HepG2 (cell line): ENCODE data around the gene TFCP2L1. TPM values are rescaled to one million over a fixed set of nuclear protein-coding genes. Genes with fewer than 3 reads are reported as not detected.
"Not testable (repeated sequence)": the region's sequence is repeated elsewhere in the genome, so short reads cannot be mapped to it uniquely, and the experiment has no call there.

Experiments used
- ATAC-seq: fragments of 200-7000 bp; cut with Tn5 transposase; 3 replicates; pipeline ENCODE4 v1.9.1; 2020; ENCODE audit warnings: mild to moderate bottlenecking, moderate library complexity
- BruUV-seq: library from RNA; stranded (reverse); fragments of 400-500 nt; replicated peaks from 2 replicates; lab custom pipeline; 2021; lab: Mats Ljungman, UMichigan
- CTCF ChIA-PET: fragments of 300-600 bp; formaldehyde crosslinking; extraction: SDS; loops from one replicate; lab custom pipeline; 2021; ENCODE audit warnings: low total read pairs, inconsistent platforms, low intra/inter-chr PET ratio; lab: Yijun Ruan, JAX
- POLR2A ChIA-PET: fragments of 350-600 bp; sonication (Branson Sonifier 250); formaldehyde crosslinking; loops from one replicate; lab custom pipeline; 2020; ENCODE audit warnings: antibody characterized with exemption, inconsistent platforms; lab: Yijun Ruan, JAX
- DNase-seq: peaks from one replicate; pipeline ENCODE4 v3.0.0-alpha.2; 2015; ENCODE audit warnings: low spot score
- FAIRE-seq: peaks from 3 replicates; lab custom pipeline; 2011; peaks lifted over from hg19 to GRCh38; lab: Jason Lieb, UNC
- H2AFZ ChIP-seq: one replicate; pipeline ENCODE4 v1.6.1; 2011; ENCODE audit warnings: low read length, inconsistent platforms
- H3K27ac ChIP-seq: fragments of 300-600 bp; 3 replicates; pipeline ENCODE4 v1.8.0; 2011; ENCODE audit warnings: mixed run types, mild to moderate bottlenecking, mixed read lengths, low read length, inconsistent platforms; ENCODE audit not compliant: insufficient read depth; ENCODE audit errors: extremely low read length
- H3K27me3 ChIP-seq, 2 experiments: fragments of 200-600 bp in 1 of 2; 2 replicates in 1 of 2; 3 replicates in 1 of 2; pipeline versions ENCODE4 v1.6.0 to v1.8.0; 2011; ENCODE audit warnings: low read length in 2 of 2, mild to moderate bottlenecking in 2 of 2, moderate library complexity in 2 of 2, inconsistent platforms in 1 of 2; ENCODE audit not compliant: insufficient read depth in 2 of 2, control insufficient read depth in 1 of 2
- H3K36me3 ChIP-seq, 2 experiments: fragments of 200-600 bp in 1 of 2; replicated peaks in 1 of 2; 2 replicates in 1 of 2; 3 replicates in 1 of 2; pipeline versions ENCODE4 v1.5.1 to v1.8.0; 2011; ENCODE audit warnings: low read length in 2 of 2, inconsistent platforms in 1 of 2; ENCODE audit not compliant: insufficient read depth in 2 of 2, control insufficient read depth in 1 of 2
- H3K4me1 ChIP-seq: 2 replicates; pipeline ENCODE4 v1.5.1; 2012; ENCODE audit warnings: low read length, inconsistent platforms; ENCODE audit not compliant: insufficient read depth
- H3K4me2 ChIP-seq: 2 replicates; pipeline ENCODE4 v1.6.0; 2011; ENCODE audit warnings: low read depth, low read length, inconsistent platforms
- H3K4me3 ChIP-seq, 3 experiments: fragments of 200-600 bp in 1 of 3; sonication (generic), shearing (Covaris generic) in 1 of 3; replicated peaks in 1 of 3; 2 replicates each; pipeline ENCODE4 v1.5.1; 2011 to 2016; ENCODE audit warnings: low read length in 3 of 3, inconsistent platforms in 2 of 3, low read depth in 2 of 3, mild to moderate bottlenecking in 2 of 3, control low read depth in 1 of 3, mixed read lengths in 1 of 3; ENCODE audit not compliant: insufficient read depth in 1 of 3
- H3K79me2 ChIP-seq: one replicate; pipeline ENCODE4 v1.6.1; 2011; ENCODE audit warnings: low read length, inconsistent platforms; ENCODE audit not compliant: insufficient read depth
- H3K9ac ChIP-seq: 2 replicates; pipeline ENCODE4 v1.6.0; 2011; ENCODE audit warnings: mild to moderate bottlenecking, low read depth, low read length, inconsistent platforms; ENCODE audit not compliant: insufficient read depth
- H3K9me3 ChIP-seq: 2 replicates; pipeline ENCODE4 v1.5.1; 2012; ENCODE audit warnings: mild to moderate bottlenecking, low read length
- H4K20me1 ChIP-seq: 2 replicates; pipeline ENCODE4 v1.6.0; 2011; ENCODE audit warnings: inconsistent platforms, mild to moderate bottlenecking, low read length, moderate library complexity; ENCODE audit not compliant: insufficient read depth
- WGBS: methylation state at CpG from one replicate; pipeline ENCODE4 v1.1.6; 2017; ENCODE audit warnings: low lambda C conversion rate; 5-methylcytosine and 5-hydroxymethylcytosine counted together
- in situ Hi-C: cut with HindIII; loops from 2 replicates; pipeline ENCODE4 v1.10.0; 2017; ENCODE audit warnings: low pct_unique_long_range_greater_than_20kb; ENCODE audit not compliant: extremely low pct_ligation_motif_present
- intact Hi-C: fragments of 100-400 bp; cut with micrococcal nuclease; formaldehyde crosslinking; loops from one replicate; pipeline ENCODE4 v1.10.0; 2022; ENCODE audit not compliant: unreplicated experiment
- polyA plus RNA-seq, 8 experiments: library from polyadenylated mRNA; depleted of rRNA in 3 of 8; stranded (reverse) in 7 of 8; unstranded in 1 of 8; fragments of >200 nt; fragmentation: Illumina TruSeq in 4 of 8; extraction: Trizol in 4 of 8; gene quantifications; 2 replicates each; pipeline versions ENCODE4 v1.2.1 to v1.2.3, GENCODE V29; 2011 to 2016; ENCODE audit warnings: low read depth in 4 of 8, missing spikeins in 1 of 8, mixed read lengths in 1 of 8; ENCODE audit not compliant: insufficient read depth in 1 of 8
- total RNA-seq, 5 experiments: library from RNA; depleted of rRNA; stranded (reverse); fragments of >200 nt; fragmentation: Illumina TruSeq; extraction: Trizol; gene quantifications; 2 replicates each; pipeline ENCODE4 v1.2.3, GENCODE V29; 2016; ENCODE audit warnings: low read depth in 1 of 5

TFCP2L1 gene
- total and polyA plus RNA-seq, 2 of the 13 experiments (the other 11 are each of a cell fraction or from before 2014, with no cell fraction given), result under 0.01 TPM; not detected in 1

GRCh38 chr2:121227381-121228144, 57.4 kb downstream of the TFCP2L1 start:
- ATAC-seq, H3K27ac ChIP-seq, intact Hi-C loops, POLR2A ChIA-PET, BruUV-seq, CTCF ChIA-PET, H3K9me3 ChIP-seq, H2AFZ ChIP-seq, DNase-seq, in situ Hi-C loops, H3K9ac ChIP-seq, FAIRE-seq, H3K79me2 ChIP-seq, H4K20me1 ChIP-seq, H3K4me2 ChIP-seq, H3K36me3 ChIP-seq, H3K4me1 ChIP-seq, H3K4me3 ChIP-seq: not testable (repeated sequence)
- 40% methylated on average over 16 of the region's 18 CpGs for WGBS
- H3K27me3 ChIP-seq, result peaks cover 4 to 63% of the 10 kb centered on the region in 2 experiments; a peak in 4 of 5 replicates

- intact Hi-C loops, H3K79me2 ChIP-seq, H3K4me2 ChIP-seq, H3K4me3 ChIP-seq, CTCF ChIA-PET, H4K20me1 ChIP-seq, H3K4me1 ChIP-seq, FAIRE-seq, DNase-seq, H3K36me3 ChIP-seq, H3K9me3 ChIP-seq, ATAC-seq, H3K9ac ChIP-seq, BruUV-seq, in situ Hi-C loops, POLR2A ChIA-PET, H3K27ac ChIP-seq, H2AFZ ChIP-seq: not testable (repeated sequence)
- peaks cover 0 to 59% of the 10 kb centered on the region in 2 experiments; a peak in 4 of 5 replicates for H3K27me3 ChIP-seq
- 13% methylated on average over 23 of the region's 26 CpGs for WGBS
Observed at GRCh38 chr2:121225681-121226080, 59.3 kb downstream of the TFCP2L1 start.
